T-helper 2 cell treated with Interferon-gamma antibody and Interleukin-4, amounts not matched to agents 100 ng/mL and 5 ng/mL, for 36 hours (primary cell): ENCODE results near the gene TXLNB. TPM values are rescaled to one million over a fixed set of nuclear protein-coding genes. Genes with fewer than 3 reads are reported as not detected.
"Not testable (repeated sequence)": the region's sequence is repeated elsewhere in the genome, so short reads cannot be mapped to it uniquely, and the experiment has no call there.

Experiments used
- intact Hi-C: fragments of 100-400 bp; cut with micrococcal nuclease; formaldehyde crosslinking; loops from one replicate; pipeline ENCODE4 v1.15.1; 2023
- total RNA-seq: library from RNA; stranded (reverse); gene quantifications from 2 replicates; pipeline ENCODE4 v1.2.3, GENCODE V29; 2022

Gene TXLNB
- total RNA-seq, 1 donor from 2014 or later: 0.36 TPM

- intact Hi-C loops: no loop called here
Measured at GRCh38 chr6:139313229-139313628, 21.4 kb upstream of the TXLNB start.

- intact Hi-C loops: no loop called here
Measured at GRCh38 chr6:139311831-139312230, 20.0 kb upstream of the TXLNB start.

DNA sequence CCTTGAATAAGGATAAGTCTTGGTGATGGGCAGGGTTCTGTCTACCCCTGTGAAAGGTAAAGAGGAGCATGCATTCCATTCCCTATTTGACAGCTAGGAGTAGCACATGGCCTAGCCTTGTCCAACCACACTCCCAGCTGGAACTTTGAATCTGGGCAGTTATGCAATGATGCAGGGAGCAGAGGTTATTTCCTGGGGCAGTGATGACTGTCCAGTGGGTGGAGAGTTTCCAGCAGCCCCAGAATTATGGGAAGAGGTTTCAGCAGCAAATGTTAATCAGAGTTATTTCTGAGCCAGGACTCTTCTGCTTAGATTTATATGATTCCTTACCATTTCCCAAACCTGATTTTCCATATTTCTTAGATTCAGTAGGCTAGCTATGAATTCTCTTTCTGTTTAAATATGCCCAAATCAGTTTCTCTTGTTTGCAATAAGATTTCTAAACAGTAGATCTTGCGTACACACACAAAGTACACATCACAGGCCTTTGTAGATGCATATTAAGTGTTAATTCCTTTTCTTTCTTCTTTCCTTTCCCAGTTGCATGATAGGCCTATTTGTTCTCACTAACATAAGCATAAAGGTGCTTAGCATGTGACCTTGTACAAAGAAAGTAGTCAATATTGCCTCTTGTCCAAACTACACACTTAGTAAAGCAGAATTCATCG, 17.3 kb upstream of the TXLNB start:
- intact Hi-C loops: loop anchor here (5.0 kb wide), 1 partner anchor 38 kb away; no protein-coding TSS in a partner anchor

DNA sequence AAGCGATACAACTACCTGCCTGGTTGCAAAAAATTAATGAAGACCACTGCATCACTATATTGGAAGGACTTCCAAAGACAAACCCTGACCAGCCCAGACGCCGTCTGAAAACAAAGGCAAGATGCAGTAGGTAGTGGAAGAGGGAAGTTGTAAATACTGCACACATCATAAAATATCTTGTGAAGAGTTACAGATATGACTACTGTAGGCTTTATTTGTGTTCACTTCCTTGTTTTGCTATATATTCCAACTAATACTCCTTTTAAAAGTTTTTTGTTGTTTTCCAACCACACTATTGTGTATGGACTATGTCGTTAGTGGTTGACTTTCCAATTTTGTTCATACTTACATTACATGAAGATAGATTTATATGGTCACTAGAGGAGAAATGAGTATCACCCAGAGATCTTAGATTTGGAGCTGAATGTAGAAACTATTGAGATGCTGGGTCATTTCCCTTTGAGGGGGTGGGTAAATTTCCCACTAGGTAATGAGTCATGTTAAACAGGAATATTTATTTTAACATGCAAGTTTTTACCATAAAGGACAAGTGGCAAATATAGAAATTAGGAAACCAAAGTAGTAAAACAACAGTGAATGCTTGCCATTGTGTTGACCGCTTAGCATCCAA, 16.6 kb upstream of the TXLNB start:
- intact Hi-C loops: loop anchor here (5.0 kb wide), 1 partner anchor 39 kb away; no protein-coding TSS in a partner anchor

GRCh38 chr6:139306291-139306981, 14.6 kb upstream of the TXLNB start:
- intact Hi-C loops: loop anchor here (5.0 kb wide), 1 partner anchor 41 kb away; no protein-coding TSS in a partner anchor

DNA sequence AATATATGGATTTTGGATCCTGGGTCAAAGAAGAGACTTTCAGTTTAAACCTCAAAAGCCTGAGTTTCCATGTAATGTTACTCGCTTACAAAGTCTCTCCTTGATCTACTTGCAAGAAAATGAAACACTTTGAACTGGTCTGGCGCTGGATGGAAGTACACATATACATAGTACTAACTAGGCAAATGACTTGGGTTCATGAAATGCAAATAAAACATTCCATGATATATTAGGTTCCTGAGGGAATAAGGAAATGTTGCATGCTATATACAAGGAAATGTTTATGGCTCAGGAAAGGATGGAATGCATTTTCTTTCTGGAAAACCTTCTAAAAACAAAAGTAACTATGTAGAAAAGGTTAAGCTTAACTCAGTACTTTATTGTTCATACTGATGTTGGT, 11.4 kb upstream of the TXLNB start:
- intact Hi-C loops: no loop called here

DNA sequence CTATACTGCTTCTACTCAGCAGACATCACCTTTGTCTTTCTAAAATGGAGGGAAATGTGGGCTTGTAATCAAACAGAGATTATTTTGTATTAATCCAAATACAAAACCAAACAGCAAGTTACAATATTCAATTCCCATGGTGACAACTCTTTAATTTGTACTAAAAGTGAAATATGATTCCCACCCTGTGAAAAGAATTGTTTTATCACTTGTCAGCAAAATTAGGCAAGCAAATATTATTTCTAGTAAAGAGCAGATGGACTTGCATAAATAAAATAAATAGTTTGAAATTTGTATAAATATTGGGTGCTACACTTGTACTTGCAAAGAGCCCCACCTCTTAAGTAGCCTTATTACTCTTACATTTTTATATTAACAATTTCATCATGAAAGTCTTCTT, 6.1 kb upstream of the TXLNB start:
- intact Hi-C loops: loop anchor here (10.0 kb wide), 1 partner anchor 1473 kb away; no protein-coding TSS in a partner anchor

DNA sequence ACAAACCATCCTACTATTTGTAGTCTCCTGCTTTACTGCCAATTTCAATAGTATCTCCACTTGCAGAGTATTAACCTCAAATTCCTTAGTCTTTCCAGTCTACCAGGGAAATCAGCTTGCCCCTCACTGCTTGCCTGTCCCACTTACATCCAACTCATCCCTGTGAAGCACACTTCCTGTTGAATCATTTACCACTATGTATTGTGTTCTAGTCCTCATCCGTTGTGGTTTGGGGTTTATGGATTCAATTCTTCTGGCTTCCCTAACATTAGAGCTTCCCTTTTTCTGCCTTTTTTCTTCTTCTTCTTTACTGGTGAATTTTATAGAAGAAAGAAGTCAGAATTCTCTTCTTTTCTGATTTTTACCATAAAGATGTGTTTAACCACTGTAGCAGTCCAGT, 5.1 kb upstream of the TXLNB start:
- intact Hi-C loops: loop anchor here (10.0 kb wide), 1 partner anchor 1472 kb away; no protein-coding TSS in a partner anchor

DNA sequence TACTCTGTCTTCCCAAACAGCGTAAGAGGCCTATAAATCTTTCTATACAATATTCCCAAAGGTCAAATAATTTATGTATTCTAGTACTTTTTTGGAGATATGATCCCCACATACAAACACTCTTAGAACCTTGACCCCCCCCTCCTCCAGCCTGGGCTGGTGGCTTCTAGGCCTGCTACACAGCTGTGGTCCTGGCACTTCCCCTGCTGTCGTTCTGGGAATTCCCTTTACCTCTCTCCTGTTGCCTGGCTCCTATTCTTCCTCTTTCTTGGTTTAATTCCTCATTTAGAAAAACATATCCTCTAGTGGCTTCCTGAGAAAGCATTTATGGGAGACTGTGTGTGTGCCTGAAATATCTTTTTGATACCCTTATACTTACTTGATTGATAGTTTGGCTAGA, 4.1 kb upstream of the TXLNB start:
- intact Hi-C loops: loop anchor here (10.0 kb wide), 1 partner anchor 1471 kb away; no protein-coding TSS in a partner anchor

DNA sequence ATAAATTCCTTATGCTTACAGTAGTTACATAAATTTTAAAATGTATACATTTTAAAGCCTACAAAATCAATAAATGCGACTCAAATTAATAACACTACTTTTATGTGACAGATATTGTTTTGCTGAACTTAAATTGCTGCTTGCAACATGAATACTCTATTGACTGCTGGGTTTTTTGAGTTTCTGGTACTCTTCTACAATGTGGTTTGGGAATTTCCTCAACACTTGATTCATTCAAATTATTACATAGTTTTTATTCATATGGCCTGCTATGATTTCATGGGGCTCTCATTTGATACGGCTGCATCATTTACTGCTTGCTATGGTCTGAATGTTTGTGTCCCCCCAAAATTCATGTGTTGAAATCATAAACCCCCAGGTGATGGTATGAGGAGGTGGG, 2.3 kb upstream of the TXLNB start:
- intact Hi-C loops: loop anchor here (5.0 to 10.0 kb wide), 2 partner anchors 477 to 1469 kb away; no protein-coding TSS in a partner anchor

- intact Hi-C loops: loop anchor here (5.0 to 10.0 kb wide), 2 partner anchors 476 to 1468 kb away; no protein-coding TSS in a partner anchor
Measured at GRCh38 chr6:139293230-139293629, 1.4 kb upstream of the TXLNB start.

- intact Hi-C loops: loop anchor here (1.0 to 10.0 kb wide), 13 partner anchors 32 to 1466 kb away; partner anchors contain the start of gene ABRACL
Measured at GRCh38 chr6:139290787-139291311, 949 bp downstream of the TXLNB start.

DNA sequence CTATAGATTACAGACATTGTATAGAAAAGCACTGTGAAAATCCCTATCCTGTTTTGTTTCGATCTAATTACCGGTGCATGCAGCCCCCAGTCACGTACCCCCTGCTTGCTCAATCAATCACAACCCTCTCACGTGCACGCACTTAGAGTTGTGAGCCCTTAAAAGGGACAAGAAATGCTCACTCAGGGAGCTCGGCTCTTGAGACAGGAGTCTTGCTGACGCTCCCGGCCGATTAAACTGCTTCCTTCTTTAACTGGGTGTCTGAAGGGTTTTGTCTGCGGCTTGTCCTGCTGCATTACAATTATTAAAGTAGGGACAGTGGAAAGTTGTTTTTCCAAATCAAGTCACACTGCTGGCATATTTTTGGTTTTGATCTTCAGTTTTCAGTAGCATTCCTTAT, 2.6 kb downstream of the TXLNB start:
- intact Hi-C loops: no loop called here

- intact Hi-C loops: no loop called here
Measured at GRCh38 chr6:139288496-139289040, 3.2 kb downstream of the TXLNB start.

GRCh38 chr6:139287868-139288267, 3.9 kb downstream of the TXLNB start:
- intact Hi-C loops: no loop called here

DNA sequence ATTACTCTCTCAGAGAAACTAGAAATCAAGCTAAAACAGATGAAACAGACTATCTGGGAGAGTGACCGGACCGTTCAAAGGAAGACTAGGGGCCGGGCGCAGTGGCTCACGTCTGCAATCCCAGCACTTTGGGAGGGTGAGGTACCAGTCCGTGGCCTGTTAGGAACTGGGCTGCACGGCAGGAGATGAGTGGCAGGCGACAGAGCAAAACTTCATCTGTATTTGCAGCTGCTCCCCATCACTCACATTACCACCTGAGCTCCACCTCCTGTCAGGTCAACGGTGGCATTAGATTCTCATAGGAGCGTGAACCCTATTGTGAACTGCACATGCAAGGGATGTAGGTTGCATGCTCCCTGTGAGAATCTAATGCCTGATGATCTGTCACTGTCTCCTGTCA, 5.4 kb downstream of the TXLNB start:
- intact Hi-C loops: not testable (repeated sequence)

DNA sequence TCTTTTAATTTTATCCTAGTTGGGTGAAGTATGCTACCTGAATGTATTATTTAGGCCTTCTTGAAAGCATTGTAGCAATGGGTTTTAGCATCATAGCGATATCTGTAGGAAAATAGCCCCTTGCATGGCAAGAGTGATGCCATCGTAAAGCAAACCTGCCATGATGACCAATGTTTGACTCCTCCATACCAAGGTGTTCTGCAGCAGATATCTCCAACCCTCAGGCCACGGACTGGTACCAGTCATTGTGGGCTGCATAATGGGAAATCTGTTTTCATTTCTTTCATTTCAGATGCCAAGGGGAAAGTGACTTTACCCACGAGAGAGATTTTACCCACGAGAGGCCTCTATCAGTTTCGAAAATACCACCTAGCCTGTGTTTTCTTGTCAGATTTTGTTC, 6.2 kb downstream of the TXLNB start:
- intact Hi-C loops: no loop called here

- intact Hi-C loops: no loop called here
Measured at GRCh38 chr6:139284789-139285188, 7.0 kb downstream of the TXLNB start.

DNA sequence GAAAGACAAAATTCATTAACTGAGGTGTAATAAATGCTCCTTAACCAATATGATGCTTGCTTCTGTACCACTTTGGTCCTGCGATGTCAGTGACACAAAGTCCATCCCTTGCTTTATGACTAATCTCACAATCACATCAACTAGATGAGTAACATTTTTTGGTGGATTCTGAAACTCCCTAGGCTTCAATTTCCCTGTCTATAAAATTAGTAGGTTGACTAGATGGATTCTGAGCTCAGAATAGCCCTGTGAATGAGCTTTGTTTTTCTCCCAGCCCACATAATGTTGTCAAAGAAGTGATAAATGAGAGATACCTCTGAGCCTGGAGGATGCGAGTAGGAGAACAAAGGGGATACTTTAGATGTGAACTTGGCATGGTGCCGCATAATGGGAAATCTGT, 9.1 kb downstream of the TXLNB start:
- intact Hi-C loops: no loop called here

- intact Hi-C loops: no loop called here
Measured at GRCh38 chr6:139278190-139278589, 13.6 kb downstream of the TXLNB start.

DNA sequence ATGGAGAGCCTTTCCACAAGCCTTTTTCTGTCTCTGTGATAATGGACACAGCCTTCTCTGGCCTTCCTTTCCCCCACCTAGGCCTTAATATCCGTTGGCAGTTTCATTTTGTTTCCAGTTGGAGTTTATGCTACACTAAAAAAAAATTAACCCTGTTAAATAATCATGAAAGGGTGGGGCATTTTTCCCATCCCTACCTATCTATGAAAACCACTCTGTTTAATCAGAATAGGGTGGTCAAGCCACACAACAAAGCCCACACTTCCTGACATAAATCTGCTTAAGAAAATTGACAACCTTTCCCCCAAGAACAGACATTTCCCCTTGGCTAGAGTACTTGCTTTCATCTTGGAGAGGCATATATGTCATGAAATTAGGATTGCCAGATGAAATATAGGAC, 14.2 kb downstream of the TXLNB start:
- intact Hi-C loops: no loop called here
